Brain pericyte (primary cell): ENCODE data around the gene RYR3.
A peak's percentile ranks its signal among the peaks of the same experiment; 100 is the strongest.
"Not testable (repeated sequence)": the region's sequence is repeated elsewhere in the genome, so short reads cannot be mapped to it uniquely, and the experiment has no call there.

ENCODE experiments used
- DNase-seq: peaks from one replicate; pipeline ENCODE4 v3.0.0-alpha.2; 2012; ENCODE audit warnings: low read depth, low spot score

RYR3 gene

GRCh38 chr15:33757516-33758232 is 446.9 kb downstream of the RYR3 start:
- no peak for DNase-seq

- DNase-seq = no peak
Measured at GRCh38 chr15:33766389-33766788, 455.6 kb downstream of the RYR3 start.

- no peak for DNase-seq
Measured at GRCh38 chr15:33768670-33769190, 458.0 kb downstream of the RYR3 start.

- DNase-seq = no peak
Measured at GRCh38 chr15:33773969-33774368, 463.2 kb downstream of the RYR3 start.

- DNase-seq = no peak
Measured at GRCh38 chr15:33778852-33779251, 468.1 kb downstream of the RYR3 start.

- no peak for DNase-seq
Measured at GRCh38 chr15:33780011-33780768, 469.4 kb downstream of the RYR3 start.

GRCh38 chr15:33782966-33783365 is 472.2 kb downstream of the RYR3 start:
- no peak for DNase-seq

- DNase-seq = no peak
Measured at GRCh38 chr15:33785366-33785765, 474.6 kb downstream of the RYR3 start.

GRCh38 chr15:33788906-33789540 is 478.3 kb downstream of the RYR3 start:
- peak; percentile 2 for DNase-seq

GRCh38 chr15:33794453-33794852 is 483.7 kb downstream of the RYR3 start:
- no peak for DNase-seq

- no peak for DNase-seq
Measured at GRCh38 chr15:33795070-33795469, 484.3 kb downstream of the RYR3 start.

GRCh38 chr15:33797651-33798050 is 486.9 kb downstream of the RYR3 start:
- DNase-seq = no peak

GRCh38 chr15:33801954-33802353 is 491.2 kb downstream of the RYR3 start:
- no peak for DNase-seq

- no peak for DNase-seq
Measured at GRCh38 chr15:33807665-33808064, 496.9 kb downstream of the RYR3 start.

- DNase-seq = no peak
Measured at GRCh38 chr15:33808720-33809457, 498.1 kb downstream of the RYR3 start.

GRCh38 chr15:33810073-33810595 is 499.4 kb downstream of the RYR3 start:
- no peak for DNase-seq

- no peak for DNase-seq
Measured at GRCh38 chr15:33810806-33811205, 500.0 kb downstream of the RYR3 start.

- no peak for DNase-seq
Measured at GRCh38 chr15:33813891-33814290, 503.1 kb downstream of the RYR3 start.

GRCh38 chr15:33819499-33819898 is 508.7 kb downstream of the RYR3 start:
- DNase-seq = not testable (repeated sequence)

- DNase-seq = no peak
Measured at GRCh38 chr15:33822479-33822878, 511.7 kb downstream of the RYR3 start.

- no peak for DNase-seq
Measured at GRCh38 chr15:33823119-33823518, 512.4 kb downstream of the RYR3 start.
